NCI-H2196 (cell line): ENCODE measurements around the gene ALG3.
"Not testable (repeated sequence)": the region's sequence is repeated elsewhere in the genome, so short reads cannot be mapped to it uniquely, and the experiment has no call there.

ENCODE experiments used
- DNase-seq: peaks from one replicate; lab custom pipeline; 2025; ENCODE audit not compliant: unreplicated experiment; lab: John Stamatoyannopoulos, UW

Gene ALG3

GRCh38 chr3:184248454-184249411 lies at the start of gene ALG3:
Gene ALG3, minus strand, starts transcription at chr3:184248962. Its CDS starts 22 bp downstream, at chr3:184248940.
- DNase-seq, result peak; percentile 93

- no peak for DNase-seq
Measured at GRCh38 chr3:184296616-184297015, 47.9 kb upstream of the ALG3 start.

GRCh38 chr3:184295771-184296170 lies 47.0 kb upstream of the ALG3 start:
- peak; percentile 75 for DNase-seq

- no peak for DNase-seq
Measured at GRCh38 chr3:184291738-184292445, 43.1 kb upstream of the ALG3 start.

- no peak for DNase-seq
Measured at GRCh38 chr3:184291044-184291737, 42.4 kb upstream of the ALG3 start.

- no peak for DNase-seq
Measured at GRCh38 chr3:184290331-184290730, 41.6 kb upstream of the ALG3 start.

GRCh38 chr3:184289426-184289938 lies 40.7 kb upstream of the ALG3 start:
- peak; percentile 88 for DNase-seq

GRCh38 chr3:184284696-184285095 lies 35.9 kb upstream of the ALG3 start:
- peak; percentile 95 for DNase-seq

GRCh38 chr3:184283681-184284080 lies 34.9 kb upstream of the ALG3 start:
- no peak for DNase-seq

- DNase-seq, result no peak
Measured at GRCh38 chr3:184282941-184283340, 34.2 kb upstream of the ALG3 start.

GRCh38 chr3:184277366-184277765 lies 28.6 kb upstream of the ALG3 start:
- DNase-seq, result no peak

GRCh38 chr3:184275961-184276910 lies 27.5 kb upstream of the ALG3 start, which contains the start of gene ECE2:
Gene ECE2, plus strand, starts transcription at chr3:184276022. Its CDS starts 132 bp downstream, at chr3:184276154.
- no peak for DNase-seq

- no peak for DNase-seq
Measured at GRCh38 chr3:184275381-184275701, 26.6 kb upstream of the ALG3 start.

GRCh38 chr3:184272269-184272668 lies 23.5 kb upstream of the ALG3 start:
- no peak for DNase-seq

- DNase-seq, result not testable (repeated sequence)
Measured at GRCh38 chr3:184267249-184267648, 18.5 kb upstream of the ALG3 start.

- DNase-seq, result no peak
Measured at GRCh38 chr3:184262764-184263179, 14.0 kb upstream of the ALG3 start.

- DNase-seq, result peak; percentile 85
Measured at GRCh38 chr3:184261854-184262763, 13.3 kb upstream of the ALG3 start.

GRCh38 chr3:184261270-184261853 lies 12.6 kb upstream of the ALG3 start, which contains the start of gene CAMK2N2:
Gene CAMK2N2, minus strand, starts transcription at chr3:184261553. Its CDS starts 268 bp downstream, at chr3:184261285.
- peak; percentile 96 for DNase-seq
